ENCODE measurements around the gene MAP2K4.

- no peak for TF ChIP-seq POLR2A (IDR thresholded peaks at IDR 0.05)
- TF ChIP-seq CTCF (IDR thresholded peaks at IDR 0.05): no peak
Measured at GRCh38 chr17:12107905-12108304, 87.2 kb downstream of the MAP2K4 start.

Data from sigmoid colon (tissue), 3 donors.